VCaP (cell line): ENCODE data around the gene RET.
A peak's percentile ranks its signal among the peaks of the same experiment; 100 is the strongest.

ENCODE experiments used
- H3K27ac ChIP-seq: fragments of 450-650 bp; 2 replicates; pipeline ENCODE4 v1.5.1; 2017
- TF ChIP-seq, protein P1 (sequence below): fragments of 450-650 bp; conservative IDR thresholded peaks from 2 replicates; pipeline ENCODE4 v1.5.1; 2017; ENCODE audit warnings: mild to moderate bottlenecking, moderate library complexity

The RET gene

DNA sequence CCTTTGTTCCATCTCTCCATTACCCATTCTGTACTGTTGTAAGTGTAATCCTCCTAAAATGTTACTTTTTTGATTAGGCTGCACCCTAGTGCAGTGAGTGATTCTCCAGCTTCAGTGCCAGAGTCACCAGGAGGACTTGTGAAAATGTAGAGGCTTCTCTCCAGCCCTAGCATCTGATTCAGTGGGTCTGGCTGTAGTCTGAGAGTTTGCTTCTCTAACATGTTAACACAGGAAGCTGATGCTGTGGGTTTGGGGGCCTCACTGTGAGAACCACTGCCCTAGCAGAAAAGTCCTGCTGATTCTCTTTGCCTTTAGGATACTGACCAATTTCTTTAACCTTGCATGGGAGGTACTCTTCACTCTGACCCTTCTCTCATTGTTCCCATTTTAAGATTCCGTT lies 85.7 kb downstream of the RET start:
- no peak overlapping the region for H3K27ac ChIP-seq
- TF ChIP-seq, protein P1, sequence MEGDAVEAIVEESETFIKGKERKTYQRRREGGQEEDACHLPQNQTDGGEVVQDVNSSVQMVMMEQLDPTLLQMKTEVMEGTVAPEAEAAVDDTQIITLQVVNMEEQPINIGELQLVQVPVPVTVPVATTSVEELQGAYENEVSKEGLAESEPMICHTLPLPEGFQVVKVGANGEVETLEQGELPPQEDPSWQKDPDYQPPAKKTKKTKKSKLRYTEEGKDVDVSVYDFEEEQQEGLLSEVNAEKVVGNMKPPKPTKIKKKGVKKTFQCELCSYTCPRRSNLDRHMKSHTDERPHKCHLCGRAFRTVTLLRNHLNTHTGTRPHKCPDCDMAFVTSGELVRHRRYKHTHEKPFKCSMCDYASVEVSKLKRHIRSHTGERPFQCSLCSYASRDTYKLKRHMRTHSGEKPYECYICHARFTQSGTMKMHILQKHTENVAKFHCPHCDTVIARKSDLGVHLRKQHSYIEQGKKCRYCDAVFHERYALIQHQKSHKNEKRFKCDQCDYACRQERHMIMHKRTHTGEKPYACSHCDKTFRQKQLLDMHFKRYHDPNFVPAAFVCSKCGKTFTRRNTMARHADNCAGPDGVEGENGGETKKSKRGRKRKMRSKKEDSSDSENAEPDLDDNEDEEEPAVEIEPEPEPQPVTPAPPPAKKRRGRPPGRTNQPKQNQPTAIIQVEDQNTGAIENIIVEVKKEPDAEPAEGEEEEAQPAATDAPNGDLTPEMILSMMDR, result no peak

DNA sequence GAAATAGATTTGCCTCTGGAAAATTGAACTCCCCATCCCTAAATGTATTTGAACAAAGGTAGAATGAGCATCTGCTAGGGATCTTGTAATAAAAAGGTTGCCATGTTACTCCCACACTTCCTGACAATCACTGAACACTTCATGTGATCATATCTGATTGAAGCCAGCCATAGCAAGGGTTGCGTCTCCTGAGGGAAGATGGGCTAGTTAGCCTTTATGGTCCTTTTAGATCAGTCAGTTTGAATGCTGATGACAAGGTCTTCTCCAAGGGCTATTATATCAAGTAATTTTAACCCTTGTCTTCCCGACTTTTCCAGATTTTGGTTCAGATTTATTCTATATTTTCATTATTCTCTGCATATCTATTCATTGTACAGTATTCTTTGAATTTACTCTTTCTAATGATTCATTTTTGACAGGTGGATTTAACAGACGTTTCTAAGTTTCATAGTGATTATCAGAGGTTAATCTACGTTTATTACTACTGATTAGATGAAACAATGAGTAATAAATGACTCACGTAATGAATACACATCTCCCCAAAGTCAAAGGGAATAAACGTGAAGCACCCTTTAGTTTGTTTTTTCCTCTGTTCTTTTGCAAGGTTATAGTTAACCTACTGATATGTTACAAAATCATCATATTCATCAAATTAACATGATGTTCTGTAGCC lies 89.5 kb downstream of the RET start:
- H3K27ac ChIP-seq, result no peak overlapping the region
- TF ChIP-seq, protein P1, result no peak

DNA sequence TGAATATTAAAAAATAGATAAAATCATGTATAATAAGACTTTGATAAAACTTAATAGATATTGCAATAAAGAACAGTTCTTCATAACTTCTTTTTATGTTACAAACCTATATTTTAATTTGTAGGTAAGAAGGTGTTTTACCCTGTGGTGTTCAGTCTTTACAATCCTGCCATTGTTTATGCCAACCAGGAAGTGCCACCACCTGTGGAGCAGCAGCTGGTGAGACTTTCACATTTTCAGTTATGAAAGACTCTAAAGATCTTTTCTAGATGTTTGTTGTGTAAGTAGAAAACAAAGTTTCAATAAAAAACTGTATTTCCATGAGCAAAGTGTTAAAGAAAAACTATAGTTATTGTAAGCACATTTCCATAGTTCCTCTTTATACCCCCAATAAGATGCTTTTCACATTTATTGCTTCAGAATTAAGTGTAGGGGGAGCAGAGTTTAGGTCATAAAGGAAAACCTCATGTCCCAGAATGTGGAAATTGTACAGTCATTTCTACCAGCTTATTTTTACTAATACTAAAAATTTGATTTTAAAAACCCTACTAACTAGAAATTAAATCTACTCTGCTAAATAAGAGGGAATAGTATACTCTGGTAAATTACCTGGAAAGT lies 90.1 kb downstream of the RET start:
- H3K27ac ChIP-seq, result no peak overlapping the region
- TF ChIP-seq, protein P1, result no peak

DNA sequence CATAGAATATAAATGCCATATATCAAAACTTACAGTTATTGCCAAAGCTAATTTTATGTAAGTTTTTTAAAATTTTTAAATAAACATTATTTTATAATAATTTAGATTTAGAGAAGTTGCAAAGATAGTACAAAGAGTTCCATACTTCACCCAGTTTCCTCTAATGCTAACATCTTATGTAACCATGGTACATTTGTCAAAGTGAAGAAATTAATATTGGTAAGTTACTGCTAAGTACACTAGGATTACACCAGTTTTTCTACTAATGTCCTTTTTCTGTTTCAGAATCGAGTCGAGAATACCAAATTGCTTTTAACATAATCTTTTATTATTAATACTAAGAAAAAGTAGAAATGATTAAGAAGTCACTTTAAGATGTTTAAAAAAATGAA lies 90.6 kb downstream of the RET start:
- TF ChIP-seq, protein P1, result no peak
- H3K27ac ChIP-seq, result no peak overlapping the region

- TF ChIP-seq, protein P1, result peak; percentile 61
These were observed 93.6 kb downstream of the RET start for GRCh38 chr10:43170491-43170890.

DNA sequence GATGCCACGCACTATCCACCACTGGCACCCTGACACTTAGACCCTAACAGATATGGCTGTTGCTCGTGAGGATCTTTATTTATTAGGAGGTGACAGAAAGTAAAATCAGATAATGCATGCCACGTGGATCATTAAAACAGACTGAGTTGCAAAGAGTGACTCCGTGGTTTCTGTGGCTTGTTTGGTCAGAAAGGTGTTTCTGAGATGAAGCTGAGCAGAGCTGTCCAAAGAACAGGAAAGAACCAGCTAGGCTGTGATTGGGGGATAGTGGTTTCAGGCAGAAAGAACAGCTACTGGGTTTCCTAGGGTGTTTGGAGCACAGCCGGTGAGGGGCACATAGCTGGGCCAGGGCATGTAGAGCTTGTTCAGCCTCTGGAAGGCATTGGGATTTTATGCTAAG lies 95.8 kb downstream of the RET start:
- no peak overlapping the region for H3K27ac ChIP-seq
- TF ChIP-seq, protein P1, result no peak

More at GRCh38 chr10:43170491-43170890, 93.6 kb downstream of the RET start:
- H3K27ac ChIP-seq, result no peak overlapping the region

- H3K27ac ChIP-seq, result no peak overlapping the region
- TF ChIP-seq, protein P1, result no peak
These were observed 96.3 kb downstream of the RET start for GRCh38 chr10:43173120-43173519.
